GM23338 (cell line): ENCODE results near the gene PDHB. TPM values are rescaled to one million over a fixed set of nuclear protein-coding genes. Genes with fewer than 3 reads are reported as not detected.

Experiments
- ATAC-seq: fragments of 200-7000 bp; cut with Tn5 transposase; 3 replicates; pipeline ENCODE4 v1.9.1; 2020
- DNase-seq: peaks from one replicate; pipeline ENCODE4 v3.0.0-alpha.2; 2015; ENCODE audit warnings: low spot score
- H2AFZ ChIP-seq: fragments of 200-600 bp; sonication (generic); 2 replicates; pipeline ENCODE4 v1.8.0; 2016; ENCODE audit warnings: antibody characterized with exemption, mild to moderate bottlenecking, moderate library complexity
- H3F3A ChIP-seq: fragments of 200-600 bp; sonication (generic); replicated peaks from 2 replicates; pipeline ENCODE4 v1.8.0; 2017; ENCODE audit warnings: antibody characterized with exemption, mixed run types, low read depth
- H3K27ac ChIP-seq: fragments of 200-600 bp; sonication (generic); 2 replicates; pipeline ENCODE4 v1.6.1; 2016; ENCODE audit warnings: low read depth
- H3K27me3 ChIP-seq: fragments of 200-600 bp; sonication (generic); 2 replicates; pipeline ENCODE4 v1.8.0; 2016; ENCODE audit warnings: mild to moderate bottlenecking, mixed run types, moderate library complexity; ENCODE audit not compliant: insufficient read depth
- H3K36me3 ChIP-seq: fragments of 200-600 bp; sonication (generic); 2 replicates; pipeline ENCODE4 v1.8.0; 2016; ENCODE audit warnings: mild to moderate bottlenecking; ENCODE audit not compliant: insufficient read depth
- H3K4me1 ChIP-seq: fragments of 200-600 bp; sonication (generic); 2 replicates; pipeline ENCODE4 v1.8.0; 2016; ENCODE audit warnings: mild to moderate bottlenecking, moderate library complexity; ENCODE audit not compliant: insufficient read depth
- H3K4me2 ChIP-seq: fragments of 200-600 bp; sonication (generic); 2 replicates; pipeline ENCODE4 v1.7.1; 2017; ENCODE audit warnings: mixed run types
- H3K4me3 ChIP-seq: fragments of 200-600 bp; sonication (generic); 2 replicates; pipeline ENCODE4 v1.6.1; 2016; ENCODE audit warnings: mixed run types
- H3K79me2 ChIP-seq: fragments of 200-600 bp; sonication (generic); replicated peaks from 2 replicates; pipeline ENCODE4 v1.8.0; 2017; ENCODE audit warnings: mild to moderate bottlenecking; ENCODE audit not compliant: insufficient read depth
- H3K9me2 ChIP-seq: fragments of 200-600 bp; sonication (generic); 2 replicates; pipeline ENCODE4 v1.8.0; 2017; ENCODE audit not compliant: insufficient read depth
- H4K20me1 ChIP-seq: fragments of 200-600 bp; sonication (generic); replicated peaks from 2 replicates; pipeline ENCODE4 v1.8.0; 2017; ENCODE audit warnings: mild to moderate bottlenecking; ENCODE audit not compliant: insufficient read depth
- H3K27ac Mint-ChIP-seq: 2 replicates; pipeline ENCODE4 v1.8.0; 2020; ENCODE audit warnings: inconsistent platforms, mild to moderate bottlenecking, moderate library complexity, mixed read lengths
- H3K27me3 Mint-ChIP-seq: 3 replicates; pipeline ENCODE4 v1.8.0; 2022; ENCODE audit warnings: low read depth, mild to moderate bottlenecking, moderate library complexity, mixed read lengths, inconsistent platforms; ENCODE audit not compliant: insufficient read depth, poor library complexity
- H3K36me3 Mint-ChIP-seq: 3 replicates; pipeline ENCODE4 v1.8.0; 2021; ENCODE audit warnings: low read depth, mild to moderate bottlenecking, inconsistent platforms, moderate library complexity, mixed read lengths
- H3K4me1 Mint-ChIP-seq: 3 replicates; pipeline ENCODE4 v1.8.0; 2020; ENCODE audit warnings: mild to moderate bottlenecking, inconsistent platforms, mixed read lengths
- H3K4me3 Mint-ChIP-seq: 3 replicates; pipeline ENCODE4 v1.8.0; 2021; ENCODE audit warnings: moderate library complexity, mild to moderate bottlenecking, inconsistent platforms, mixed read lengths
- H3K9me3 Mint-ChIP-seq: 3 replicates; pipeline ENCODE4 v1.8.0; 2020; ENCODE audit warnings: moderate library complexity, mild to moderate bottlenecking, inconsistent platforms, mixed read lengths
- CREB1 ChIP-seq: fragments of 250-450 bp; sonication (Bioruptor Pico); IDR thresholded peaks from 2 replicates; pipeline ENCODE4 v1.5.0; 2020; ENCODE audit warnings: low read depth, mild to moderate bottlenecking, moderate library complexity
- EZH2 ChIP-seq: fragments of 200-600 bp; sonication (generic); IDR thresholded peaks from one replicate; pipeline ENCODE4 v1.8.0; 2017; ENCODE audit warnings: antibody characterized with exemption, mild to moderate bottlenecking, low read depth; ENCODE audit not compliant: unreplicated experiment
- EZH2phosphoT487 ChIP-seq: fragments of 200-600 bp; sonication (generic); IDR thresholded peaks from one replicate; pipeline ENCODE4 v1.8.1; 2018; ENCODE audit warnings: antibody characterized with exemption; ENCODE audit not compliant: unreplicated experiment
- JUNB ChIP-seq: IDR thresholded peaks from one replicate; pipeline ENCODE4 v1.6.1; 2016; ENCODE audit warnings: antibody characterized with exemption; ENCODE audit not compliant: unreplicated experiment
- NANOG ChIP-seq: IDR thresholded peaks from 2 replicates; pipeline ENCODE4 v1.6.1; 2016; ENCODE audit warnings: antibody characterized with exemption, borderline replicate concordance
- POLR2AphosphoS5 ChIP-seq: IDR thresholded peaks from 2 replicates; pipeline ENCODE4 v1.6.1; 2016; ENCODE audit warnings: antibody characterized with exemption, low read depth
- REST ChIP-seq: IDR thresholded peaks from one replicate; pipeline ENCODE4 v1.6.1; 2018; ENCODE audit warnings: antibody characterized with exemption; ENCODE audit not compliant: unreplicated experiment
- STAT1 ChIP-seq: IDR thresholded peaks from one replicate; pipeline ENCODE4 v1.6.1; 2016; ENCODE audit warnings: antibody characterized with exemption; ENCODE audit not compliant: unreplicated experiment
- ZNF114 ChIP-seq: fragments of 250-450 bp; sonication (Bioruptor Pico); IDR thresholded peaks from 2 replicates; pipeline ENCODE4 v1.5.0; 2020; ENCODE audit warnings: mild to moderate bottlenecking, moderate library complexity
- ZNF331 ChIP-seq: fragments of 250-450 bp; sonication (Bioruptor Pico); IDR thresholded peaks from 2 replicates; pipeline ENCODE4 v1.5.0; 2020; ENCODE audit warnings: low read depth, mild to moderate bottlenecking, moderate library complexity
- ZNF462 ChIP-seq: fragments of 250-450 bp; sonication (Bioruptor Pico); IDR thresholded peaks from 2 replicates; pipeline ENCODE4 v1.5.0; 2020; ENCODE audit warnings: mild to moderate bottlenecking, moderate library complexity
- polyA plus RNA-seq: library from polyadenylated mRNA; unstranded; fragments of >200 nt; fragmentation: Nextera tagmentation; extraction: Ambion mirVana; gene quantifications from 2 replicates; pipeline ENCODE4 v1.2.1, GENCODE V29; 2016
- total RNA-seq: library from RNA; depleted of rRNA; stranded (reverse); fragments of >200 nt; shearing (Covaris generic); gene quantifications from 2 replicates; pipeline ENCODE4 v1.2.3, GENCODE V29; 2014
- TF ChIP-seq, protein P1 (sequence below), 2 experiments: fragments of 200-600 bp in 1 of 2; sonication (generic) in 1 of 2; conservative IDR thresholded peaks; 2 replicates each; pipeline versions ENCODE4 v1.5.1 to v1.6.1; 2016 to 2017; ENCODE audit warnings: antibody characterized with exemption in 2 of 2, low read depth in 2 of 2, mild to moderate bottlenecking in 2 of 2, moderate library complexity in 1 of 2
- TF ChIP-seq, protein P2 (sequence below): IDR thresholded peaks from 2 replicates; pipeline ENCODE4 v1.6.1; 2016; ENCODE audit warnings: antibody characterized with exemption

The PDHB gene
- total and polyA plus RNA-seq, 2 experiments from 2014 or later: 172 to 222 TPM

DNA sequence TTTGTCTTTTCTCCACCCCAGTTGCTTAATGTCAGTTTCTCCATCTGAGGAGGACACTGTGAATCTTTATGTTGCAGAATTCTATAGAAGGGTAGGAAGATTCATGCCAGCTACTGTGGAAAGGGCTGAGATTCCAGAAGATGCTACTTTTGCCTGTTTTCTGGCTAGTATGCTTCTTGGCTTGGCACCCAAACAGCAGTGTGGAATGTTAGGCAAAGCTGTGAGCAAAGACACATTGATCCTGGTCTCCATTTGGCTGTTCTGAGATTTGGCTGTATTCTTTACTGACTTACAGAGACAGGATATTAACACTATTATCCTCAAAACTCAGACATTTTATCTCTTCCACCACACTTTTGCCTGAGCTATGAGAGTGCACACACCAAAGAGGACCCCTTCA is 39.3 kb downstream of the PDHB start:
- H3K4me3 Mint-ChIP-seq: no peak overlapping the region
- peak overlapping the region; percentile 77 for H2AFZ ChIP-seq
- peaks cover 29% of the 10 kb centered on the region for H3K4me1 Mint-ChIP-seq
- no peaks in the 10 kb centered on the region for H3K9me3 Mint-ChIP-seq
- H3K9me2 ChIP-seq: no peaks in the 10 kb centered on the region
- H3K36me3 Mint-ChIP-seq: no peaks in the 10 kb centered on the region
- H3K36me3 ChIP-seq: no peaks in the 10 kb centered on the region
- no peak overlapping the region; the same call in 1 of the 2 replicates for H3K4me3 ChIP-seq
- no peak; the same call in 2 of the 3 replicates for ATAC-seq
- TF ChIP-seq NANOG: no peak
- TF ChIP-seq, protein P1, sequence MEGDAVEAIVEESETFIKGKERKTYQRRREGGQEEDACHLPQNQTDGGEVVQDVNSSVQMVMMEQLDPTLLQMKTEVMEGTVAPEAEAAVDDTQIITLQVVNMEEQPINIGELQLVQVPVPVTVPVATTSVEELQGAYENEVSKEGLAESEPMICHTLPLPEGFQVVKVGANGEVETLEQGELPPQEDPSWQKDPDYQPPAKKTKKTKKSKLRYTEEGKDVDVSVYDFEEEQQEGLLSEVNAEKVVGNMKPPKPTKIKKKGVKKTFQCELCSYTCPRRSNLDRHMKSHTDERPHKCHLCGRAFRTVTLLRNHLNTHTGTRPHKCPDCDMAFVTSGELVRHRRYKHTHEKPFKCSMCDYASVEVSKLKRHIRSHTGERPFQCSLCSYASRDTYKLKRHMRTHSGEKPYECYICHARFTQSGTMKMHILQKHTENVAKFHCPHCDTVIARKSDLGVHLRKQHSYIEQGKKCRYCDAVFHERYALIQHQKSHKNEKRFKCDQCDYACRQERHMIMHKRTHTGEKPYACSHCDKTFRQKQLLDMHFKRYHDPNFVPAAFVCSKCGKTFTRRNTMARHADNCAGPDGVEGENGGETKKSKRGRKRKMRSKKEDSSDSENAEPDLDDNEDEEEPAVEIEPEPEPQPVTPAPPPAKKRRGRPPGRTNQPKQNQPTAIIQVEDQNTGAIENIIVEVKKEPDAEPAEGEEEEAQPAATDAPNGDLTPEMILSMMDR (conservative IDR thresholded peaks at IDR 0.05; ENCODE audit: low read depth in 2 of 2): no peak
- TF ChIP-seq JUNB: no peak
- TF ChIP-seq REST: no peak
- no peak for TF ChIP-seq STAT1
- TF ChIP-seq CREB1 (CRISPR knock-in tag): no peak
- TF ChIP-seq POLR2AphosphoS5: no peak
- no peak for TF ChIP-seq ZNF462 (CRISPR knock-in tag)
- TF ChIP-seq EZH2phosphoT487: no peak
- TF ChIP-seq EZH2: no peak
- no peak for TF ChIP-seq ZNF114 (CRISPR knock-in tag)
- TF ChIP-seq ZNF331: no peak
- TF ChIP-seq, protein P2, sequence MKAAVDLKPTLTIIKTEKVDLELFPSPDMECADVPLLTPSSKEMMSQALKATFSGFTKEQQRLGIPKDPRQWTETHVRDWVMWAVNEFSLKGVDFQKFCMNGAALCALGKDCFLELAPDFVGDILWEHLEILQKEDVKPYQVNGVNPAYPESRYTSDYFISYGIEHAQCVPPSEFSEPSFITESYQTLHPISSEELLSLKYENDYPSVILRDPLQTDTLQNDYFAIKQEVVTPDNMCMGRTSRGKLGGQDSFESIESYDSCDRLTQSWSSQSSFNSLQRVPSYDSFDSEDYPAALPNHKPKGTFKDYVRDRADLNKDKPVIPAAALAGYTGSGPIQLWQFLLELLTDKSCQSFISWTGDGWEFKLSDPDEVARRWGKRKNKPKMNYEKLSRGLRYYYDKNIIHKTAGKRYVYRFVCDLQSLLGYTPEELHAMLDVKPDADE: no peak
- H4K20me1 ChIP-seq: no peaks in the 10 kb centered on the region
- peaks cover 21% of the 10 kb centered on the region for H3K4me1 ChIP-seq
- H3K27me3 ChIP-seq: no peaks in the 10 kb centered on the region
- peak overlapping the region; percentile 76; the same call in 1 of the 2 replicates for H3K27ac ChIP-seq
- H3K4me2 ChIP-seq: peak overlapping the region; percentile 66
- DNase-seq: no peak
- H3K79me2 ChIP-seq: no peaks in the 10 kb centered on the region
- H3K27me3 Mint-ChIP-seq: no peaks in the 10 kb centered on the region
- H3F3A ChIP-seq: no peaks in the 10 kb centered on the region
- H3K27ac Mint-ChIP-seq: no peak overlapping the region; the same call in 1 of the 2 replicates
